SHP77 treated with DMSO at 0.1 percent for 48 hours (cell line): ENCODE measurements around the gene NTM.

Experiments used
- DNase-seq: peaks from one replicate; lab custom pipeline; 2025; lab: John Stamatoyannopoulos, UW

Gene NTM

GRCh38 chr11:132075447-132075846 lies 705.0 kb downstream of the NTM start:
- DNase-seq = no peak

- no peak for DNase-seq
These were observed 707.0 kb downstream of the NTM start for GRCh38 chr11:132077416-132077815.

GRCh38 chr11:132078264-132079076 lies 708.1 kb downstream of the NTM start:
- no peak for DNase-seq

GRCh38 chr11:132080127-132080526 lies 709.7 kb downstream of the NTM start:
- DNase-seq = no peak

- no peak for DNase-seq
These were observed 712.2 kb downstream of the NTM start for GRCh38 chr11:132082566-132082965.

- no peak for DNase-seq
These were observed 714.0 kb downstream of the NTM start for GRCh38 chr11:132084433-132084832.

GRCh38 chr11:132087148-132087547 lies 716.7 kb downstream of the NTM start:
- DNase-seq = no peak

- no peak for DNase-seq
These were observed 718.1 kb downstream of the NTM start for GRCh38 chr11:132088551-132088950.

GRCh38 chr11:132093536-132094259 lies 723.3 kb downstream of the NTM start:
- DNase-seq = no peak

- DNase-seq = no peak
These were observed 724.2 kb downstream of the NTM start for GRCh38 chr11:132094598-132094997.

GRCh38 chr11:132095230-132096131 lies 725.1 kb downstream of the NTM start:
- DNase-seq = no peak

GRCh38 chr11:132096132-132096825 lies 725.9 kb downstream of the NTM start:
- DNase-seq = no peak

- no peak for DNase-seq
These were observed 729.3 kb downstream of the NTM start for GRCh38 chr11:132099692-132100091.

- no peak for DNase-seq
These were observed 730.2 kb downstream of the NTM start for GRCh38 chr11:132100583-132100982.

- no peak for DNase-seq
These were observed 731.5 kb downstream of the NTM start for GRCh38 chr11:132101881-132102280.

GRCh38 chr11:132103021-132103420 lies 732.6 kb downstream of the NTM start:
- DNase-seq = no peak

GRCh38 chr11:132106096-132106982 lies 735.9 kb downstream of the NTM start:
- DNase-seq = no peak

- DNase-seq = no peak
These were observed 740.9 kb downstream of the NTM start for GRCh38 chr11:132111316-132111715.

- no peak for DNase-seq
These were observed 741.4 kb downstream of the NTM start for GRCh38 chr11:132111838-132112237.

GRCh38 chr11:132112846-132113245 lies 742.4 kb downstream of the NTM start:
- DNase-seq = no peak

- no peak for DNase-seq
These were observed 743.8 kb downstream of the NTM start for GRCh38 chr11:132114185-132114584.
